H9 (cell line): Measurements from ENCODE around the gene LRRC38. TPM values are rescaled to one million over a fixed set of nuclear protein-coding genes. Genes with fewer than 3 reads are reported as not detected.

Experiments
- DNase-seq: peaks from one replicate; pipeline ENCODE4 v3.0.0-alpha.2; 2017
- H2AFZ ChIP-seq: one replicate; pipeline ENCODE4 v1.6.1; 2013; ENCODE audit warnings: mild to moderate bottlenecking, low read length, control low read depth, moderate library complexity
- H2AK5ac ChIP-seq: 2 replicates; pipeline ENCODE4 v1.6.1; 2013; ENCODE audit warnings: low read length, control low read depth, mixed read lengths; ENCODE audit not compliant: insufficient read length
- H2BK120ac ChIP-seq: one replicate; pipeline ENCODE4 v1.6.1; 2013; ENCODE audit warnings: low read depth, mild to moderate bottlenecking, low read length, control low read depth, inconsistent platforms; ENCODE audit not compliant: poor library complexity, severe bottlenecking
- H2BK12ac ChIP-seq: 2 replicates; pipeline ENCODE4 v1.6.1; 2013; ENCODE audit warnings: low read length, control low read depth, mixed read lengths, low read depth; ENCODE audit not compliant: insufficient read length
- H2BK15ac ChIP-seq: 2 replicates; pipeline ENCODE4 v1.6.1; 2013; ENCODE audit warnings: low read depth, low read length, control low read depth
- H2BK20ac ChIP-seq: one replicate; pipeline ENCODE4 v1.6.1; 2013; ENCODE audit warnings: low read depth, mild to moderate bottlenecking, low read length, control low read depth, inconsistent platforms; ENCODE audit not compliant: poor library complexity, severe bottlenecking
- H2BK5ac ChIP-seq: 2 replicates; pipeline ENCODE4 v1.6.1; 2013; ENCODE audit warnings: low read length, control low read depth, mixed read lengths; ENCODE audit not compliant: insufficient read length
- H3K14ac ChIP-seq: 2 replicates; pipeline ENCODE4 v1.6.1; 2013; ENCODE audit warnings: low read length, control low read depth; ENCODE audit not compliant: insufficient read depth
- H3K18ac ChIP-seq: 2 replicates; pipeline ENCODE4 v1.6.1; 2013; ENCODE audit warnings: low read depth, mild to moderate bottlenecking, mixed read lengths, low read length, control low read depth; ENCODE audit not compliant: insufficient read length
- H3K23ac ChIP-seq: 2 replicates; pipeline ENCODE4 v1.6.1; 2013; ENCODE audit warnings: low read length, control low read depth, mixed read lengths, low read depth; ENCODE audit not compliant: insufficient read length
- H3K23me2 ChIP-seq: 2 replicates; pipeline ENCODE4 v1.6.1; 2013; ENCODE audit warnings: low read depth, mild to moderate bottlenecking, mixed read lengths, low read length, control low read depth; ENCODE audit not compliant: insufficient read length, poor library complexity, severe bottlenecking
- H3K27ac ChIP-seq: 2 replicates; pipeline ENCODE4 v1.5.1; 2013; ENCODE audit warnings: low read length, control low read depth, mixed read lengths, low read depth; ENCODE audit not compliant: insufficient read length
- H3K27me3 ChIP-seq: 2 replicates; pipeline ENCODE4 v1.6.1; 2013; ENCODE audit warnings: low read length, control low read depth, inconsistent platforms; ENCODE audit not compliant: insufficient read depth
- H3K4ac ChIP-seq: 2 replicates; pipeline ENCODE4 v1.6.1; 2013; ENCODE audit warnings: low read depth, mild to moderate bottlenecking, control low read depth, inconsistent platforms, low read length, moderate library complexity
- H3K4me1 ChIP-seq: 2 replicates; pipeline ENCODE4 v1.6.1; 2013; ENCODE audit warnings: low read length, control low read depth, inconsistent platforms; ENCODE audit not compliant: insufficient read depth
- H3K4me2 ChIP-seq: 2 replicates; pipeline ENCODE4 v1.6.1; 2013; ENCODE audit warnings: low read length, control low read depth, mixed read lengths; ENCODE audit not compliant: insufficient read length, insufficient read depth
- H3K56ac ChIP-seq: 2 replicates; pipeline ENCODE4 v1.6.1; 2013; ENCODE audit warnings: low read depth, mild to moderate bottlenecking, mixed read lengths, low read length, control low read depth; ENCODE audit not compliant: insufficient read length
- H3K79me1 ChIP-seq: 2 replicates; pipeline ENCODE4 v1.6.1; 2013; ENCODE audit warnings: low read depth, mild to moderate bottlenecking, moderate library complexity, low read length, control low read depth, inconsistent platforms; ENCODE audit not compliant: insufficient read depth, poor library complexity, severe bottlenecking
- H3K79me2 ChIP-seq: 2 replicates; pipeline ENCODE4 v1.6.1; 2013; ENCODE audit warnings: low read length, control low read depth, inconsistent platforms; ENCODE audit not compliant: insufficient read depth
- H3K9ac ChIP-seq: 2 replicates; pipeline ENCODE4 v1.6.1; 2013; ENCODE audit warnings: low read length, control low read depth, mixed read lengths; ENCODE audit not compliant: insufficient read length; ENCODE audit errors: extremely low read depth
- H3K9me3 ChIP-seq: one replicate; pipeline ENCODE4 v1.6.1; 2013; ENCODE audit warnings: low read depth, low read length, inconsistent platforms; ENCODE audit not compliant: control insufficient read depth
- H3T11ph ChIP-seq: one replicate; pipeline ENCODE4 v1.6.1; 2013; ENCODE audit warnings: mild to moderate bottlenecking, low read length, control low read depth, inconsistent platforms
- H4K20me1 ChIP-seq: one replicate; pipeline ENCODE4 v1.6.1; 2013; ENCODE audit not compliant: control insufficient read depth, insufficient read length, insufficient read depth
- H4K5ac ChIP-seq: 2 replicates; pipeline ENCODE4 v1.6.1; 2013; ENCODE audit warnings: low read depth, mild to moderate bottlenecking, mixed read lengths, low read length, control low read depth; ENCODE audit not compliant: insufficient read length
- H4K8ac ChIP-seq: replicated peaks from 2 replicates; pipeline ENCODE4 v1.6.1; 2013; ENCODE audit warnings: low read length, control low read depth, mixed read lengths, low read depth; ENCODE audit not compliant: insufficient read length
- H4K91ac ChIP-seq: 2 replicates; pipeline ENCODE4 v1.6.1; 2013; ENCODE audit warnings: low read depth, mild to moderate bottlenecking, moderate library complexity, mixed read lengths, low read length, control low read depth; ENCODE audit not compliant: insufficient read length
- H3K27ac Mint-ChIP-seq, 3 experiments: 2 replicates in 2 of 3; 3 replicates in 1 of 3; pipeline ENCODE4 v1.8.0; 2020 to 2021; ENCODE audit warnings: mixed read lengths in 3 of 3, mild to moderate bottlenecking in 1 of 3, moderate library complexity in 1 of 3
- H3K27me3 Mint-ChIP-seq: 2 replicates; pipeline ENCODE4 v1.8.0; 2021; ENCODE audit warnings: low read depth, mild to moderate bottlenecking, moderate library complexity, mixed read lengths
- H3K36me3 Mint-ChIP-seq, 3 experiments: 2 replicates in 2 of 3; 3 replicates in 1 of 3; pipeline ENCODE4 v1.8.0; 2020 to 2021; ENCODE audit warnings: low read depth in 3 of 3, mixed read lengths in 3 of 3; ENCODE audit not compliant: insufficient read depth in 1 of 3
- H3K4me1 Mint-ChIP-seq, 2 experiments: 2 replicates each; pipeline ENCODE4 v1.8.0; 2020; ENCODE audit warnings: mixed read lengths in 2 of 2
- H3K4me3 Mint-ChIP-seq, 2 experiments: 2 replicates in 1 of 2; 3 replicates in 1 of 2; pipeline ENCODE4 v1.8.0; 2020 to 2021; ENCODE audit warnings: mild to moderate bottlenecking in 2 of 2, mixed read lengths in 2 of 2, moderate library complexity in 1 of 2
- H3K9me3 Mint-ChIP-seq, 2 experiments: 2 replicates in 1 of 2; 3 replicates in 1 of 2; pipeline ENCODE4 v1.8.0; 2020; ENCODE audit warnings: mild to moderate bottlenecking in 2 of 2, mixed read lengths in 2 of 2, moderate library complexity in 1 of 2
- WGBS: extraction: QIAGEN DNeasy Blood & Tissue Kit; methylation state at CpG from one replicate; pipeline ENCODE4 v1.1.7; 2013; ENCODE audit warnings: missing lambda C conversion rate, low lambda C conversion rate, mixed read lengths; ENCODE audit not compliant: insufficient read length; ENCODE audit errors: extremely low coverage; 5-methylcytosine and 5-hydroxymethylcytosine counted together
- total RNA-seq: library from RNA; stranded (reverse); gene quantifications from 2 replicates; pipeline ENCODE4 v1.2.1, GENCODE V29; 2021
- TF ChIP-seq, protein P1 (sequence below): fragments of 200-600 bp; sonication (generic); conservative IDR thresholded peaks from 3 replicates; pipeline ENCODE4 v1.8.0; 2021; ENCODE audit warnings: antibody characterized with exemption, mild to moderate bottlenecking

Gene LRRC38
- total RNA-seq, 1 experiment from 2014 or later, result 0.72 TPM

GRCh38 chr1:13548281-13548680, 34.5 kb upstream of the LRRC38 start:
- Histone ChIP-seq H2AK5ac (no peak overlapping the region), H3K79me1 (no peaks in the 10 kb centered on the region), H3K9me3 (no peaks in the 10 kb centered on the region), H4K8ac (no peak overlapping the region), H2AFZ (no peak overlapping the region), H2BK15ac (no peak overlapping the region), H3K56ac (no peak overlapping the region), H3K4ac (no peak overlapping the region), H3K27me3 (no peaks in the 10 kb centered on the region), H2BK12ac (no peak overlapping the region), H3K18ac (no peak overlapping the region), H3K9ac (no peak overlapping the region), H3K14ac (no peak overlapping the region), H4K20me1 (no peaks in the 10 kb centered on the region), H3K27ac (no peak overlapping the region), H3K4me2 (no peak overlapping the region), H3K23ac (no peak overlapping the region), H3K79me2 (no peaks in the 10 kb centered on the region), H3K4me1 (no peaks in the 10 kb centered on the region; the same call in none of the 2 replicates), H3T11ph (no peak overlapping the region), H2BK5ac (no peak overlapping the region), H4K91ac (no peak overlapping the region), H2BK120ac (no peak overlapping the region), H3K23me2 (no peaks in the 10 kb centered on the region), H2BK20ac (no peak overlapping the region), H4K5ac (no peak overlapping the region)
- Mint-ChIP-seq H3K27ac (no peak overlapping the region), H3K9me3 (no peaks in the 10 kb centered on the region), H3K4me3 (no peak overlapping the region), H3K27me3 (peaks cover 1% of the 10 kb centered on the region; the same call in 1 of the 2 replicates), H3K4me1 (peaks cover 6 to 20% of the 10 kb centered on the region in 2 experiments), H3K36me3 (no peaks in the 10 kb centered on the region)
- TF ChIP-seq, protein P1, sequence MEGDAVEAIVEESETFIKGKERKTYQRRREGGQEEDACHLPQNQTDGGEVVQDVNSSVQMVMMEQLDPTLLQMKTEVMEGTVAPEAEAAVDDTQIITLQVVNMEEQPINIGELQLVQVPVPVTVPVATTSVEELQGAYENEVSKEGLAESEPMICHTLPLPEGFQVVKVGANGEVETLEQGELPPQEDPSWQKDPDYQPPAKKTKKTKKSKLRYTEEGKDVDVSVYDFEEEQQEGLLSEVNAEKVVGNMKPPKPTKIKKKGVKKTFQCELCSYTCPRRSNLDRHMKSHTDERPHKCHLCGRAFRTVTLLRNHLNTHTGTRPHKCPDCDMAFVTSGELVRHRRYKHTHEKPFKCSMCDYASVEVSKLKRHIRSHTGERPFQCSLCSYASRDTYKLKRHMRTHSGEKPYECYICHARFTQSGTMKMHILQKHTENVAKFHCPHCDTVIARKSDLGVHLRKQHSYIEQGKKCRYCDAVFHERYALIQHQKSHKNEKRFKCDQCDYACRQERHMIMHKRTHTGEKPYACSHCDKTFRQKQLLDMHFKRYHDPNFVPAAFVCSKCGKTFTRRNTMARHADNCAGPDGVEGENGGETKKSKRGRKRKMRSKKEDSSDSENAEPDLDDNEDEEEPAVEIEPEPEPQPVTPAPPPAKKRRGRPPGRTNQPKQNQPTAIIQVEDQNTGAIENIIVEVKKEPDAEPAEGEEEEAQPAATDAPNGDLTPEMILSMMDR, result no peak
- no CpG with 5 or more reads among the region's 6 CpGs for WGBS
- no peak for DNase-seq
